ENCODE results near the gene MMEL1.

DNA sequence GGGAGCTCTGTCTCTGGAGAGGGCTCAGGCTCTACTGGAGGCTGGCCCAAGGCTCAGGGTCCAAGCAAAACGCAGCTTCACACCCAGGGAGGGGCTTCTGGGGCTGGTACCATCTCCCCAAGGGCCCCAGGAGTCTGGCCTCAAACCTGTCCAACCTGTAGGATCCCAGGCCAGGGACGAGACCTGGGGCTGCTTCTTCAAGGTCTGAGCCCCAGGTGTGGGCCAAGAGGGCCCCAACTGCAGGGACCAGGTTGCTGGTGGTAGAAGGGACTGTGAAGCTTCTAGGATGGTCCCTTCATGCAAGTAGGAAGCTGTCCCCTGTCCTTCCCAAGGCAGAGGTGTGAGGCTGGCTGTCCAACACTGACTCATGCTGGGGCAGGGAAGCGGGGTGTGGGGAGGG lies 7.8 kb upstream of the MMEL1 start:
- TF ChIP-seq, protein P1, sequence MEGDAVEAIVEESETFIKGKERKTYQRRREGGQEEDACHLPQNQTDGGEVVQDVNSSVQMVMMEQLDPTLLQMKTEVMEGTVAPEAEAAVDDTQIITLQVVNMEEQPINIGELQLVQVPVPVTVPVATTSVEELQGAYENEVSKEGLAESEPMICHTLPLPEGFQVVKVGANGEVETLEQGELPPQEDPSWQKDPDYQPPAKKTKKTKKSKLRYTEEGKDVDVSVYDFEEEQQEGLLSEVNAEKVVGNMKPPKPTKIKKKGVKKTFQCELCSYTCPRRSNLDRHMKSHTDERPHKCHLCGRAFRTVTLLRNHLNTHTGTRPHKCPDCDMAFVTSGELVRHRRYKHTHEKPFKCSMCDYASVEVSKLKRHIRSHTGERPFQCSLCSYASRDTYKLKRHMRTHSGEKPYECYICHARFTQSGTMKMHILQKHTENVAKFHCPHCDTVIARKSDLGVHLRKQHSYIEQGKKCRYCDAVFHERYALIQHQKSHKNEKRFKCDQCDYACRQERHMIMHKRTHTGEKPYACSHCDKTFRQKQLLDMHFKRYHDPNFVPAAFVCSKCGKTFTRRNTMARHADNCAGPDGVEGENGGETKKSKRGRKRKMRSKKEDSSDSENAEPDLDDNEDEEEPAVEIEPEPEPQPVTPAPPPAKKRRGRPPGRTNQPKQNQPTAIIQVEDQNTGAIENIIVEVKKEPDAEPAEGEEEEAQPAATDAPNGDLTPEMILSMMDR (IDR thresholded peaks at IDR 0.05): no peak
- TF ChIP-seq POLR2A (IDR thresholded peaks at IDR 0.05): no peak

All from right lobe of liver (tissue), 4 donors.